Activated CD4-positive, alpha-beta memory T cell treated with anti-CD3 and anti-CD28 coated beads, Interleukin-2, amount 10 ng/mL, durations not matched to agents 7 days and 5 days (primary cell): ENCODE results near the gene RNF144A. TPM values are rescaled to one million over a fixed set of nuclear protein-coding genes. Genes with fewer than 3 reads are reported as not detected.

Experiments
- CTCF ChIA-PET: fragments of 350-600 bp; sonication (Branson Sonifier 250); formaldehyde crosslinking; loops from one replicate; lab custom pipeline; 2021; ENCODE audit warnings: antibody characterized with exemption, inconsistent platforms; lab: Charles Lee
- POLR2A ChIA-PET: fragments of 350-600 bp; sonication (Branson Sonifier 250); formaldehyde crosslinking; loops from one replicate; lab custom pipeline; 2021; ENCODE audit warnings: antibody characterized with exemption; lab: Charles Lee
- DNase-seq: peaks from one replicate; pipeline ENCODE4 v3.0.0-alpha.2; 2020
- H3K27ac Mint-ChIP-seq: one replicate; pipeline ENCODE4 v1.8.0; 2021; ENCODE audit warnings: mild to moderate bottlenecking, mixed read lengths
- H3K27me3 Mint-ChIP-seq: one replicate; pipeline ENCODE4 v1.8.0; 2021; ENCODE audit warnings: mixed read lengths
- H3K36me3 Mint-ChIP-seq: one replicate; pipeline ENCODE4 v1.8.0; 2021; ENCODE audit warnings: low read depth, mixed read lengths
- H3K4me1 Mint-ChIP-seq: one replicate; pipeline ENCODE4 v1.8.0; 2021; ENCODE audit warnings: mixed read lengths
- H3K4me3 Mint-ChIP-seq: one replicate; pipeline ENCODE4 v1.8.0; 2021; ENCODE audit warnings: mild to moderate bottlenecking, mixed read lengths
- H3K9me3 Mint-ChIP-seq: one replicate; pipeline ENCODE4 v1.8.0; 2021; ENCODE audit warnings: mixed read lengths
- total RNA-seq, 2 experiments: library from RNA; stranded (reverse); gene quantifications; one replicate each; pipeline ENCODE4 v1.2.3, GENCODE V29; 2021

The RNF144A gene
- total RNA-seq, 2 experiments from 2014 or later: 20.0 to 21.0 TPM

GRCh38 chr2:7009207-7009911, 92.1 kb downstream of the RNF144A start:
- no peak overlapping the region for H3K27ac Mint-ChIP-seq
- no peak for DNase-seq
- H3K36me3 Mint-ChIP-seq: no peaks in the 10 kb centered on the region
- CTCF ChIA-PET: no interaction called here
- H3K4me3 Mint-ChIP-seq: no peak overlapping the region
- peaks cover 10% of the 10 kb centered on the region for H3K4me1 Mint-ChIP-seq
- H3K9me3 Mint-ChIP-seq: no peaks in the 10 kb centered on the region
- POLR2A ChIA-PET: no interaction called here
- H3K27me3 Mint-ChIP-seq: no peaks in the 10 kb centered on the region

DNA sequence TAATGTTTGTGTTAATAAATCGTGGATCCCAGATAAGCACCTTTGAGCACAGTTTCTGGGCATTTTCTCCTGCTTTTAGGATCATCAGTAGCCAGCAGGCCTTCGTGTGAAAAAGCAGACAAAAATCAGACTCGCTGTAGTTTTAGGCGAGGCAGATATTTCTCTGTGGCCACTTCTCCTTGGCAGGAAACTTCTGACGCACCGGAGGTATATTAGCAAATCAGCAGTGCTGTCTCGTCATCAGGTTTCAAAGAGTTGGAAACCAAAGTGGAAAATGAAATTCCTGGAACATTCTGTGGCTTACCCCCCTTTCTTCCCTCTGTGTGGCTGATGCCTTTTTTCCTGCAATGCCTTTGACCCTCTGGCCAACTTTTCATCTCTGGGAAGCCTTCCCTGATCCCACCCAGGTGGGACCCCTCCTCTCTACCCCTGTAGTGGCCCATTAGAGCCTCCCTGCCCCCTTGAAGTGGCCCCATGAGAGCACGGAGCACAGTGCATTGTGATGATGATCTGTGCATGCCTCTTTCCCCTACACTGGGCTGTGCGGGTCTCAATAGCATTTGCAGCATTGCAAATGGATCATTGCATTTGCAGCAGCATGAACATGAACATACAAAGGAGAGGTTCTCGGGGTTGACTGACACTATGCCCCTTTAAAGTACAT, 93.3 kb downstream of the RNF144A start:
- ChIA-PET POLR2A (no interaction called here), CTCF (no interaction called here)
- Mint-ChIP-seq H3K36me3 (peaks cover 4% of the 10 kb centered on the region), H3K9me3 (no peaks in the 10 kb centered on the region), H3K27ac (no peak overlapping the region), H3K27me3 (no peaks in the 10 kb centered on the region), H3K4me3 (no peak overlapping the region), H3K4me1 (peaks cover 15% of the 10 kb centered on the region)
- no peak for DNase-seq

- peaks cover 4% of the 10 kb centered on the region for H3K36me3 Mint-ChIP-seq
- H3K27ac Mint-ChIP-seq: no peak overlapping the region
- no peaks in the 10 kb centered on the region for H3K9me3 Mint-ChIP-seq
- ChIA-PET POLR2A (no interaction called here), CTCF (interaction anchor here (2.0 to 4.9 kb wide), 2 partner anchors 9 to 115 kb away, joined by 4 to 25 read pairs; no protein-coding TSS in a partner anchor)
- DNase-seq: no peak
- H3K27me3 Mint-ChIP-seq: no peaks in the 10 kb centered on the region
- H3K4me3 Mint-ChIP-seq: no peak overlapping the region
- H3K4me1 Mint-ChIP-seq: peaks cover 15% of the 10 kb centered on the region
Observed at GRCh38 chr2:7011356-7012083, 94.3 kb downstream of the RNF144A start.

- Mint-ChIP-seq H3K36me3 (peaks cover 4% of the 10 kb centered on the region), H3K9me3 (no peaks in the 10 kb centered on the region), H3K27ac (no peak overlapping the region), H3K27me3 (no peaks in the 10 kb centered on the region), H3K4me1 (peaks cover 15% of the 10 kb centered on the region), H3K4me3 (no peak overlapping the region)
- CTCF ChIA-PET: interaction anchor here (2.0 to 4.9 kb wide), 2 partner anchors 10 to 115 kb away, joined by 4 to 25 read pairs; no protein-coding TSS in a partner anchor
- DNase-seq: no peak
- POLR2A ChIA-PET: no interaction called here
Observed at GRCh38 chr2:7012141-7012764, 95.0 kb downstream of the RNF144A start.

GRCh38 chr2:7013471-7014160, 96.4 kb downstream of the RNF144A start:
- ChIA-PET POLR2A (interaction anchor here (1.5 kb wide), 1 partner anchor 148 kb away, joined by 4 read pairs; the partner anchor contains the start of gene CMPK2), CTCF (interaction anchor here (1.3 to 4.9 kb wide), 7 partner anchors 9 to 188 kb away, joined by 3 to 25 read pairs (median 4); no protein-coding TSS in a partner anchor)
- H3K27me3 Mint-ChIP-seq: no peaks in the 10 kb centered on the region
- H3K9me3 Mint-ChIP-seq: no peaks in the 10 kb centered on the region
- H3K4me3 Mint-ChIP-seq: no peak overlapping the region
- H3K4me1 Mint-ChIP-seq: peaks cover 15% of the 10 kb centered on the region
- H3K27ac Mint-ChIP-seq: no peak overlapping the region
- DNase-seq: no peak
- H3K36me3 Mint-ChIP-seq: peaks cover 4% of the 10 kb centered on the region

DNA sequence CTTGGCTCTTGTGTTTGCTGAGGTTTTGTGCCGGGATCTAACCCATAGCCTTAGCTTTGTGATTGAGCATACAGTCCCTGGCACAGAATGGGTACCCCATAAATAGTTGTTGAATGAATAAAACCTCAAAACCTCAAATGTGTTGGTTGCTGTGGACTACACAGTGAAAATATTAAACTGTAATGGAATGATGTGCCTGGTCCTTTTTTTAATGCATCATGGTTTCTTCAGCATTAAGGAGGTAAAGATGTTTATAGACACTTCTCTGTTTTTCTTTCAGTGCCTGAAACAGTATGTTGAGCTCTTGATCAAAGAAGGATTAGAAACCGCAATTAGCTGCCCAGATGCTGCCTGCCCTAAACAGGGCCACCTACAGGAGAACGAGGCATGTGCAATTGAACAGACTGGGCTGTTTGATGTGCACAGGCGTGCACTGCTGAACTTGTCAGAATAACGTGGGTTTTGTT, 97.0 kb downstream of the RNF144A start:
- POLR2A ChIA-PET: interaction anchor here (1.5 kb wide), 1 partner anchor 148 kb away, joined by 4 read pairs; the partner anchor contains the start of gene CMPK2
- Mint-ChIP-seq H3K27me3 (no peaks in the 10 kb centered on the region), H3K36me3 (peaks cover 4% of the 10 kb centered on the region), H3K4me3 (no peak overlapping the region), H3K9me3 (no peaks in the 10 kb centered on the region), H3K4me1 (peaks cover 15% of the 10 kb centered on the region), H3K27ac (no peak overlapping the region)
- DNase-seq: peak; percentile 22
- CTCF ChIA-PET: interaction anchor here (1.0 to 4.9 kb wide), 7 partner anchors 8 to 188 kb away, joined by 3 to 25 read pairs (median 4); no protein-coding TSS in a partner anchor

DNA sequence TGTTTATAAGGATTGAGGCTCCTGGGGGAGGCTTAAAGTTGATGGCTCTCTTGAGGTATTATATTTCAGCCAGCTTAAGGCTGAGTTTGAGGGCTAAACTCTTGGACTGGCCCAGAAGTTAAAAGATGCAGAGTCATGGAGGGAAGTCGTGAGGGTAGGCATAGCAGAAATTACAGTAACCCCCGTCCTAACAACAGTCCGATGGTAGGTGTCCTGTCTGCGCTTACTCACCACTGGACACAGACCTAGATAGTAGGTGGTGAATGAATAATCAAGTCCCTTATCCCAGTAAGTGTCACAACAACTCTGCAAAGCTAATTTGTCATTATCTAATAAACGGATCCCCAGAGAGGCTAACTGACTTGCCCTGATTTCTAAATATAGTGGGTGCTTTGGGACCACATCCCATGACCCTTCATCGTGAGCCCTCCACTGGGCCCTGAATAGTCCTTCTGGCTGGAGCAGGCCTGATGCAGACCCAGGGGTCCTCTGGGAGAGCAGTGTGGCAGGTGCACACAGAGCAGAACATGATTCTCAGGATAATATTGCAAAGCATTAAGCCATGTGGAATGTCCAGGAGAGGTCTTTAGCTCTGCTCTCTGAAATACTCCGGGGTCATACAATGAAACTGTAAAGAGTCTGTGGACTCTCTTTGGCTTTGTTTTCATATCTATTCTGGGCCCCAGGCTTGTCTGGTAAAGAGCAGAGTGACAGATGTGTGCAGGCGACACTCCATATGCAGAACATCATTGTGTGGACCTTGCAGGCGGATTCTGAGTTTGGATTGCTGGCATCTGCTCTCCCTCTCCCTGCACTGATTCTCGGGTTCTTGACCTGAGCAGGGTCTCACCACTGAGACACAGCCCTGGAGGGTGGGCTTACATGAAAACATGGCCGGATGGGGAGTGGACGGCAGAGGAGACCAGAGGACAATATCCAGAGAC, 98.1 kb downstream of the RNF144A start:
- CTCF ChIA-PET: interaction anchor here (0.8 to 4.9 kb wide), 7 partner anchors 7 to 189 kb away, joined by 3 to 25 read pairs (median 4); partner anchors contain the start of gene RSAD2
- Mint-ChIP-seq H3K4me1 (peaks cover 15% of the 10 kb centered on the region), H3K4me3 (no peak overlapping the region), H3K36me3 (peaks cover 4% of the 10 kb centered on the region), H3K9me3 (no peaks in the 10 kb centered on the region), H3K27me3 (no peaks in the 10 kb centered on the region), H3K27ac (no peak overlapping the region)
- no peak for DNase-seq
- POLR2A ChIA-PET: no interaction called here

DNA sequence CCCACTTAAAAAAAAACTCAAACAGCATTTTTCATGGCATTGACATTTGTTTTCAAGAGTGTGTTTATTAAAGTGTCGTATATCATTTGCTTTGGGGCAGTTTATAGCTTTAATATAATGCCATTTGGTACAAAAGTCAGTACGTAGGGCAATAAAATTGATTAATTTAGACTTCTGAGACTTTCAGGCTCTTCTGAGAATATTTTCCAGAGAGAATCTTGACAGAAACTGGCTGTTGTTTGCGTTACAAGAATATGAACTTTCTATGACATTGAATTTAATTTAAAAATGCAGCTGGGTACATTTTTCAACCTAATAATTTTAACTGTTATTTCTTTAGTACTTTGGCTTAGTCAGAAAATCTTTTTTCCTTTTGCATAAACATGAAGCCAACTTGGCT, 98.9 kb downstream of the RNF144A start:
- Mint-ChIP-seq H3K27ac (no peak overlapping the region), H3K27me3 (no peaks in the 10 kb centered on the region), H3K36me3 (peaks cover 4% of the 10 kb centered on the region), H3K9me3 (no peaks in the 10 kb centered on the region), H3K4me1 (peaks cover 15% of the 10 kb centered on the region), H3K4me3 (no peak overlapping the region)
- DNase-seq: no peak
- CTCF ChIA-PET: interaction anchor here (0.7 to 0.8 kb wide), 2 partner anchors 13 to 139 kb away, joined by 3 read pairs; partner anchors contain the start of gene RSAD2
- POLR2A ChIA-PET: no interaction called here

DNA sequence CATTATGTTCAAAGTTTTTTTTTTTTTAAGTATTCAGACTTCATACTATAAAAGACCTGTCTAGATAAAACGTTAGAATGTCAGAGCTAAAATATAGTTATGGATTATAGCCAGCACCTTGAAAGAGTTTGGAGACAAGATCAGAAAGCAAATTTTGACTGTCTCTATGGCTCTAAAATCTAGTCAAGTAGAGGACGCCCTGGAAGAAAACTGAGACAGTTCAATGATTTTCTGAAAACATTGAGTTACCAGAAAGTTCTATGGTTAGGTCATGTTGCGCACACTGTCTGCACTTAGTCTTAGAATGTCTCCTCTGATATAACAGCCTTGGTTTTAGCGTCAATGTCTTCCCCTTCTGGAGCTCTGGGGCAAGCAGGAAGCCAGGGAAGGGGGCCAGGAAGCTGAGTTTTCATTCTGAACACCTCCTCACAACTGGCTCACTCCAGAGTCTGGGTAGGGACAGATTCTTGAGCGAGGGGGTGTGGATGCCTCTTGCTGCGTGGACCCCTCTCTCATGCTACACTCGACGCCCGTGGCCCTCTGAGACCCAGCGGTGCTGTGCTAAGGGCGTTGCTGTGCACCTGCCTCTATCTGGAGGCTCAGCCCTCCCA, 99.5 kb downstream of the RNF144A start:
- POLR2A ChIA-PET: no interaction called here

DNA sequence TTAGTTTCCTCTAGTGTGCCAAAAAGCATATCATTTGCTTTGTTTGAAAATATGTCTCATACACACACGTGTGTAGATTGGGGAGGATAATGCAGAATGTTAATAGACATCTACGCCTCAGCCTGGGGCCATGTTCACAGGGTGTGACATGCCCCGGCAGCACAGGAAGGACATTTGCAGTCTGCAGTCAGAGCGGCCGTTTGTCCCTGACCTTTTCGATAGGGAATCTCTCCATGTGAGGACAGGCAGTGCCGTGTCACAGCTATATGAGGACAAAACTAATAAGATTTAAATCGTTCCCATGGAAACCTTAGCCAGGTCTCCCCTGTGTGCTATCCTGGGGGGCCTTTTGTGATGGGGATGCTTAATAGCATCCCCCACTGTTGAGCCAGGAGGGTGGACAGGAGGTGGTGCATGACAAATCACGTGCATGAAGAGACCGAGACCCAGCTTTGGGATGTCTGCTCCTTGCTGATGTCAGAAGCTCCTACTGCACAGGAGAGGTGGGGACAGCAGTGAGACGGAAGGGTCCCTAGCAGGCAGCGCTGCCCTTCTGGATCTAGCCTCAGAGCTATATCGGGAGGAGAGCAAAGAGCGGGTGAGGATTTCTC, 100.6 kb downstream of the RNF144A start:
- no peak for DNase-seq
- Mint-ChIP-seq H3K4me1 (peaks cover 12% of the 10 kb centered on the region), H3K4me3 (no peak overlapping the region), H3K9me3 (no peaks in the 10 kb centered on the region), H3K27ac (no peak overlapping the region), H3K36me3 (peaks cover 4% of the 10 kb centered on the region), H3K27me3 (no peaks in the 10 kb centered on the region)
- CTCF ChIA-PET: interaction anchor here (1.0 to 1.2 kb wide), 2 partner anchors 26 to 172 kb away, joined by 4 read pairs; no protein-coding TSS in a partner anchor
- POLR2A ChIA-PET: no interaction called here

More for the DNA sequence above, 99.5 kb downstream of the RNF144A start:
- no peaks in the 10 kb centered on the region for H3K9me3 Mint-ChIP-seq
- no peak for DNase-seq
- CTCF ChIA-PET: interaction anchor here (0.7 to 1.2 kb wide), 2 partner anchors 14 to 27 kb away, joined by 3 to 4 read pairs; no protein-coding TSS in a partner anchor
- no peak overlapping the region for H3K4me3 Mint-ChIP-seq
- H3K27me3 Mint-ChIP-seq: no peaks in the 10 kb centered on the region
- H3K27ac Mint-ChIP-seq: no peak overlapping the region
- peaks cover 4% of the 10 kb centered on the region for H3K36me3 Mint-ChIP-seq
- peaks cover 14% of the 10 kb centered on the region for H3K4me1 Mint-ChIP-seq
